Measurements from ENCODE around the gene ITPR3.

ITPR3 gene

GRCh38 chr6:33742837-33743236, 121.7 kb downstream of the ITPR3 start:
- DNase-seq: no peak

GRCh38 chr6:33744001-33744848, 123.1 kb downstream of the ITPR3 start:
- DNase-seq: peak; percentile 61

- no peak for DNase-seq
These were observed 123.9 kb downstream of the ITPR3 start for GRCh38 chr6:33744895-33745546.

- no peak for DNase-seq
These were observed 124.4 kb downstream of the ITPR3 start for GRCh38 chr6:33745548-33745947.

Measured in NCI-H226 (cell line).